ENCODE results near the gene CCDC157.

DNA sequence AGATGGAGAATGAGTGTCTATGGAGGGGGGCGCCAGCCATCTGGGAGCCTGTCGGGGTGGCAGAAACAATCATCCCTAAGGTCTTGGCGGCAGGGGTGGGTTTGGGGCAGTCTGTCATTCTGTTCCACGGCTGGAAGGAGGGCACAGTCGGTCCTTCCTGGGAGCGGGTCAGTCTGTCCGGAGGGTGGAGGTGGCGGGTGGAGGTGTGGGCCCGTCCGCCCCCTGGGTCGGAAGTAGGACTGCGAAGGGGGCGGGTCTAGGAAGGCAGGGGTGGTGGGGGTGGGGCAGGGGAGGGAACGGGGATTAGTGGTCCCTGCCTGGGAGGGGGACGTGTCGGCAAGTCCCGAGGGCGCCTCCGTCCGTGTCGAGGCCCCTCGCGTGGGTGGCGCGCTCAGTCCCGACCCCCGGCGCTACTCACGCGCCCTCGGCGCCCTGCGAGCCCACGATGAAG is 30.5 kb upstream of the CCDC157 start:
- TF ChIP-seq, protein P1, sequence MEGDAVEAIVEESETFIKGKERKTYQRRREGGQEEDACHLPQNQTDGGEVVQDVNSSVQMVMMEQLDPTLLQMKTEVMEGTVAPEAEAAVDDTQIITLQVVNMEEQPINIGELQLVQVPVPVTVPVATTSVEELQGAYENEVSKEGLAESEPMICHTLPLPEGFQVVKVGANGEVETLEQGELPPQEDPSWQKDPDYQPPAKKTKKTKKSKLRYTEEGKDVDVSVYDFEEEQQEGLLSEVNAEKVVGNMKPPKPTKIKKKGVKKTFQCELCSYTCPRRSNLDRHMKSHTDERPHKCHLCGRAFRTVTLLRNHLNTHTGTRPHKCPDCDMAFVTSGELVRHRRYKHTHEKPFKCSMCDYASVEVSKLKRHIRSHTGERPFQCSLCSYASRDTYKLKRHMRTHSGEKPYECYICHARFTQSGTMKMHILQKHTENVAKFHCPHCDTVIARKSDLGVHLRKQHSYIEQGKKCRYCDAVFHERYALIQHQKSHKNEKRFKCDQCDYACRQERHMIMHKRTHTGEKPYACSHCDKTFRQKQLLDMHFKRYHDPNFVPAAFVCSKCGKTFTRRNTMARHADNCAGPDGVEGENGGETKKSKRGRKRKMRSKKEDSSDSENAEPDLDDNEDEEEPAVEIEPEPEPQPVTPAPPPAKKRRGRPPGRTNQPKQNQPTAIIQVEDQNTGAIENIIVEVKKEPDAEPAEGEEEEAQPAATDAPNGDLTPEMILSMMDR (conservative IDR thresholded peaks at IDR 0.05; ENCODE audit: low read length) = no peak
- TF ChIP-seq EZH2phosphoT487 (IDR thresholded peaks at IDR 0.05; ENCODE audit: borderline replicate concordance, low read depth, low read length) = no peak

All from OCI-LY7 (cell line).